ENCODE data around the gene SBF2.
A peak's percentile ranks its signal among the peaks of the same experiment; 100 is the strongest.

The SBF2 gene

GRCh38 chr11:9855579-9856287 is 438.3 kb downstream of the SBF2 start:
- no peak for DNase-seq (ENCODE audit: low read depth, low spot score)

GRCh38 chr11:9853929-9854552 is 440.0 kb downstream of the SBF2 start:
- no peak for DNase-seq (ENCODE audit: low read depth, low spot score)

- peak; percentile 40 for DNase-seq (ENCODE audit: low read depth, low spot score)
Measured at GRCh38 chr11:9852465-9852864, 441.6 kb downstream of the SBF2 start.

GRCh38 chr11:9851366-9851765 is 442.7 kb downstream of the SBF2 start:
- peak; percentile 29 for DNase-seq (ENCODE audit: low read depth, low spot score)

GRCh38 chr11:9850224-9850895 is 443.7 kb downstream of the SBF2 start:
- no peak for DNase-seq (ENCODE audit: low read depth, low spot score)

- DNase-seq (ENCODE audit: low read depth, low spot score), result no peak
Measured at GRCh38 chr11:9849389-9849788, 444.6 kb downstream of the SBF2 start.

GRCh38 chr11:9847636-9848035 is 446.4 kb downstream of the SBF2 start:
- no peak for DNase-seq (ENCODE audit: low read depth, low spot score)

GRCh38 chr11:9842923-9843322 is 451.1 kb downstream of the SBF2 start:
- DNase-seq (ENCODE audit: low read depth, low spot score), result no peak

- DNase-seq (ENCODE audit: low read depth, low spot score), result no peak
Measured at GRCh38 chr11:9840460-9841004, 453.5 kb downstream of the SBF2 start.

- DNase-seq (ENCODE audit: low read depth, low spot score), result no peak
Measured at GRCh38 chr11:9839550-9839949, 454.5 kb downstream of the SBF2 start.

GRCh38 chr11:9838961-9839360 is 455.1 kb downstream of the SBF2 start:
- peak; percentile 38 for DNase-seq (ENCODE audit: low read depth, low spot score)

GRCh38 chr11:9838229-9838628 is 455.8 kb downstream of the SBF2 start:
- DNase-seq (ENCODE audit: low read depth, low spot score), result peak; percentile 23

- DNase-seq (ENCODE audit: low read depth, low spot score), result no peak
Measured at GRCh38 chr11:9834291-9834690, 459.7 kb downstream of the SBF2 start.

GRCh38 chr11:9831122-9831521 is 462.9 kb downstream of the SBF2 start:
- DNase-seq (ENCODE audit: low read depth, low spot score), result no peak

- no peak for DNase-seq (ENCODE audit: low read depth, low spot score)
Measured at GRCh38 chr11:9827708-9828107, 466.3 kb downstream of the SBF2 start.

GRCh38 chr11:9826390-9826789 is 467.6 kb downstream of the SBF2 start:
- DNase-seq (ENCODE audit: low read depth, low spot score), result no peak

- no peak for DNase-seq (ENCODE audit: low read depth, low spot score)
Measured at GRCh38 chr11:9825895-9826294, 468.1 kb downstream of the SBF2 start.

GRCh38 chr11:9825315-9825714 is 468.7 kb downstream of the SBF2 start:
- no peak for DNase-seq (ENCODE audit: low read depth, low spot score)

- DNase-seq (ENCODE audit: low read depth, low spot score), result no peak
Measured at GRCh38 chr11:9823887-9824385, 470.1 kb downstream of the SBF2 start.

GRCh38 chr11:9823439-9823838 is 470.6 kb downstream of the SBF2 start:
- DNase-seq (ENCODE audit: low read depth, low spot score), result no peak

GRCh38 chr11:9821008-9821752 is 472.8 kb downstream of the SBF2 start:
- DNase-seq (ENCODE audit: low read depth, low spot score), result no peak

- DNase-seq (ENCODE audit: low read depth, low spot score), result no peak
Measured at GRCh38 chr11:9820260-9820659, 473.8 kb downstream of the SBF2 start.
